HepG2 (cell line): ENCODE measurements around the gene IRAK3. TPM values are rescaled to one million over a fixed set of nuclear protein-coding genes. Genes with fewer than 3 reads are reported as not detected.

Experiments
- ATAC-seq: fragments of 200-7000 bp; cut with Tn5 transposase; 3 replicates; pipeline ENCODE4 v1.9.1; 2020; ENCODE audit warnings: mild to moderate bottlenecking, moderate library complexity
- BruUV-seq: library from RNA; stranded (reverse); fragments of 400-500 nt; replicated peaks from 2 replicates; lab custom pipeline; 2021; lab: Mats Ljungman, UMichigan
- CTCF ChIA-PET: fragments of 300-600 bp; formaldehyde crosslinking; extraction: SDS; loops from one replicate; lab custom pipeline; 2021; ENCODE audit warnings: low total read pairs, inconsistent platforms, low intra/inter-chr PET ratio; lab: Yijun Ruan, JAX
- POLR2A ChIA-PET: fragments of 350-600 bp; sonication (Branson Sonifier 250); formaldehyde crosslinking; loops from one replicate; lab custom pipeline; 2020; ENCODE audit warnings: antibody characterized with exemption, inconsistent platforms; lab: Yijun Ruan, JAX
- DNase-seq: peaks from one replicate; pipeline ENCODE4 v3.0.0-alpha.2; 2015; ENCODE audit warnings: low spot score
- FAIRE-seq: peaks from 3 replicates; lab custom pipeline; 2011; peaks lifted over from hg19 to GRCh38; lab: Jason Lieb, UNC
- H2AFZ ChIP-seq: one replicate; pipeline ENCODE4 v1.6.1; 2011; ENCODE audit warnings: low read length, inconsistent platforms
- H3K27ac ChIP-seq: fragments of 300-600 bp; 3 replicates; pipeline ENCODE4 v1.8.0; 2011; ENCODE audit warnings: mixed run types, mild to moderate bottlenecking, mixed read lengths, low read length, inconsistent platforms; ENCODE audit not compliant: insufficient read depth; ENCODE audit errors: extremely low read length
- H3K27me3 ChIP-seq, 2 experiments: fragments of 200-600 bp in 1 of 2; 2 replicates in 1 of 2; 3 replicates in 1 of 2; pipeline versions ENCODE4 v1.6.0 to v1.8.0; 2011; ENCODE audit warnings: low read length in 2 of 2, mild to moderate bottlenecking in 2 of 2, moderate library complexity in 2 of 2, inconsistent platforms in 1 of 2; ENCODE audit not compliant: insufficient read depth in 2 of 2, control insufficient read depth in 1 of 2
- H3K36me3 ChIP-seq, 2 experiments: fragments of 200-600 bp in 1 of 2; replicated peaks in 1 of 2; 2 replicates in 1 of 2; 3 replicates in 1 of 2; pipeline versions ENCODE4 v1.5.1 to v1.8.0; 2011; ENCODE audit warnings: low read length in 2 of 2, inconsistent platforms in 1 of 2; ENCODE audit not compliant: insufficient read depth in 2 of 2, control insufficient read depth in 1 of 2
- H3K4me1 ChIP-seq: 2 replicates; pipeline ENCODE4 v1.5.1; 2012; ENCODE audit warnings: low read length, inconsistent platforms; ENCODE audit not compliant: insufficient read depth
- H3K4me2 ChIP-seq: 2 replicates; pipeline ENCODE4 v1.6.0; 2011; ENCODE audit warnings: low read depth, low read length, inconsistent platforms
- H3K4me3 ChIP-seq, 3 experiments: fragments of 200-600 bp in 1 of 3; sonication (generic), shearing (Covaris generic) in 1 of 3; replicated peaks in 1 of 3; 2 replicates each; pipeline ENCODE4 v1.5.1; 2011 to 2016; ENCODE audit warnings: low read length in 3 of 3, inconsistent platforms in 2 of 3, low read depth in 2 of 3, mild to moderate bottlenecking in 2 of 3, control low read depth in 1 of 3, mixed read lengths in 1 of 3; ENCODE audit not compliant: insufficient read depth in 1 of 3
- H3K79me2 ChIP-seq: one replicate; pipeline ENCODE4 v1.6.1; 2011; ENCODE audit warnings: low read length, inconsistent platforms; ENCODE audit not compliant: insufficient read depth
- H3K9ac ChIP-seq: 2 replicates; pipeline ENCODE4 v1.6.0; 2011; ENCODE audit warnings: mild to moderate bottlenecking, low read depth, low read length, inconsistent platforms; ENCODE audit not compliant: insufficient read depth
- H3K9me3 ChIP-seq: 2 replicates; pipeline ENCODE4 v1.5.1; 2012; ENCODE audit warnings: mild to moderate bottlenecking, low read length
- H4K20me1 ChIP-seq: 2 replicates; pipeline ENCODE4 v1.6.0; 2011; ENCODE audit warnings: inconsistent platforms, mild to moderate bottlenecking, low read length, moderate library complexity; ENCODE audit not compliant: insufficient read depth
- ATF3 ChIP-seq: sonication (generic); formaldehyde crosslinking; IDR thresholded peaks from 2 replicates; pipeline ENCODE4 v1.4.0; 2020; ENCODE audit warnings: missing genetic modification reagents
- CEBPZ ChIP-seq: IDR thresholded peaks from 2 replicates; pipeline ENCODE4 v1.6.1; 2012; ENCODE audit warnings: low read length, improper control_type of control experiment
- DNMT1 ChIP-seq: sonication (generic); formaldehyde crosslinking; IDR thresholded peaks from 2 replicates; pipeline ENCODE4 v1.5.1; 2020; ENCODE audit warnings: mild to moderate bottlenecking, missing genetic modification reagents
- EED ChIP-seq: sonication (generic); formaldehyde crosslinking; IDR thresholded peaks from 2 replicates; pipeline ENCODE4 v1.5.0; 2020; ENCODE audit warnings: mild to moderate bottlenecking, missing genetic modification reagents
- HDAC1 ChIP-seq: sonication (generic); formaldehyde crosslinking; IDR thresholded peaks from 2 replicates; pipeline ENCODE4 v1.5.1; 2020; ENCODE audit warnings: mild to moderate bottlenecking, missing genetic modification reagents
- NONO ChIP-seq, 2 experiments: fragments of 450-650 bp in 1 of 2; sonication (generic) in 1 of 2; formaldehyde crosslinking in 1 of 2; IDR thresholded peaks in 1 of 2; conservative IDR thresholded peaks in 1 of 2; 2 replicates each; pipeline versions ENCODE4 v1.6.1 to v1.8.0; 2017 to 2022; ENCODE audit warnings: mild to moderate bottlenecking in 1 of 2, missing genetic modification reagents in 1 of 2, moderate library complexity in 1 of 2
- PAXIP1 ChIP-seq: sonication (generic); formaldehyde crosslinking; conservative IDR thresholded peaks from 2 replicates; pipeline ENCODE4 v1.4.0; 2020; ENCODE audit warnings: mild to moderate bottlenecking, missing genetic modification reagents, moderate library complexity
- RBM22 ChIP-seq: fragments of 200-400 bp; formaldehyde crosslinking; optimal IDR thresholded peaks from 2 replicates; pipeline ENCODE3; 2017; ENCODE audit warnings: mild to moderate bottlenecking, low read length, moderate library complexity
- RXRA ChIP-seq: sonication (generic); formaldehyde crosslinking; IDR thresholded peaks from 2 replicates; pipeline ENCODE4 v1.5.1; 2020; ENCODE audit warnings: missing genetic modification reagents
- SRSF9 ChIP-seq: fragments of 200-400 bp; formaldehyde crosslinking; IDR thresholded peaks from 2 replicates; pipeline ENCODE4 v1.6.1; 2018; ENCODE audit warnings: borderline replicate concordance, mild to moderate bottlenecking, low read depth, low read length; ENCODE audit not compliant: insufficient read depth, poor library complexity, severe bottlenecking
- ZFYVE20 ChIP-seq: sonication (generic); formaldehyde crosslinking; IDR thresholded peaks from 2 replicates; pipeline ENCODE4 v1.8.0; 2023; ENCODE audit warnings: low read depth, mild to moderate bottlenecking, moderate library complexity, missing genetic modification reagents, borderline replicate concordance
- ZNF18 ChIP-seq: sonication (generic); formaldehyde crosslinking; IDR thresholded peaks from 2 replicates; pipeline ENCODE4 v1.8.0; 2022; ENCODE audit warnings: mild to moderate bottlenecking, missing genetic modification reagents; ENCODE audit not compliant: insufficient replicate concordance
- WGBS: methylation state at CpG from one replicate; pipeline ENCODE4 v1.1.6; 2017; ENCODE audit warnings: low lambda C conversion rate; 5-methylcytosine and 5-hydroxymethylcytosine counted together
- in situ Hi-C: cut with HindIII; loops from 2 replicates; pipeline ENCODE4 v1.10.0; 2017; ENCODE audit warnings: low pct_unique_long_range_greater_than_20kb; ENCODE audit not compliant: extremely low pct_ligation_motif_present
- intact Hi-C: fragments of 100-400 bp; cut with micrococcal nuclease; formaldehyde crosslinking; loops from one replicate; pipeline ENCODE4 v1.10.0; 2022; ENCODE audit not compliant: unreplicated experiment
- polyA plus RNA-seq, 8 experiments: library from polyadenylated mRNA; depleted of rRNA in 3 of 8; stranded (reverse) in 7 of 8; unstranded in 1 of 8; fragments of >200 nt; fragmentation: Illumina TruSeq in 4 of 8; extraction: Trizol in 4 of 8; gene quantifications; 2 replicates each; pipeline versions ENCODE4 v1.2.1 to v1.2.3, GENCODE V29; 2011 to 2016; ENCODE audit warnings: low read depth in 4 of 8, missing spikeins in 1 of 8, mixed read lengths in 1 of 8; ENCODE audit not compliant: insufficient read depth in 1 of 8
- total RNA-seq, 5 experiments: library from RNA; depleted of rRNA; stranded (reverse); fragments of >200 nt; fragmentation: Illumina TruSeq; extraction: Trizol; gene quantifications; 2 replicates each; pipeline ENCODE4 v1.2.3, GENCODE V29; 2016; ENCODE audit warnings: low read depth in 1 of 5

IRAK3 gene
- total and polyA plus RNA-seq, 2 of the 13 experiments (the other 11 are each of a cell fraction or from before 2014, with no cell fraction given): 0.01 TPM; not detected in 1

GRCh38 chr12:66297080-66297479 is 108.1 kb downstream of the IRAK3 start:
- ChIA-PET CTCF (no interaction called here), POLR2A (no interaction called here)
- Histone ChIP-seq H2AFZ (no peak overlapping the region), H3K4me3 (no peak overlapping the region), H3K79me2 (no peaks in the 10 kb centered on the region), H3K4me1 (no peaks in the 10 kb centered on the region), H3K36me3 (no peaks in the 10 kb centered on the region), H3K27ac (no peak overlapping the region), H3K9me3 (no peaks in the 10 kb centered on the region), H4K20me1 (no peaks in the 10 kb centered on the region), H3K9ac (no peak overlapping the region), H3K27me3 (peaks cover 0 to 5% of the 10 kb centered on the region in 2 experiments; a peak in 2 of 5 replicates), H3K4me2 (no peak overlapping the region)
- ATAC-seq (no peak), FAIRE-seq (no peak), DNase-seq (no peak)
- no TSS peak for BruUV-seq
- in situ Hi-C loops: no loop called here
- TF ChIP-seq ZNF18 (no peak), DNMT1 (CRISPR knock-in tag) (no peak), NONO (IDR thresholded peaks at IDR 0.05) (no peak), NONO (CRISPR knock-in tag; conservative IDR thresholded peaks at IDR 0.05) (no peak), CEBPZ (no peak), RBM22 (no peak), EED (no peak), PAXIP1 (CRISPR knock-in tag) (no peak), ZFYVE20 (CRISPR knock-in tag) (no peak), ATF3 (CRISPR knock-in tag) (no peak), HDAC1 (CRISPR knock-in tag) (no peak), RXRA (CRISPR knock-in tag) (no peak), SRSF9 (no peak)
- intact Hi-C loops: no loop called here
- WGBS: 28% methylated on average over 4 of the region's 4 CpGs
